Activated T-cell treated with anti-CD3 and anti-CD28 coated beads for 24 hours (primary cell): ENCODE measurements around the gene VHLL.
"Not testable (repeated sequence)": the region's sequence is repeated elsewhere in the genome, so short reads cannot be mapped to it uniquely, and the experiment has no call there.

Experiments used
- DNase-seq: peaks from one replicate; pipeline ENCODE4 v3.0.0-alpha.2; 2020; ENCODE audit warnings: low read depth

VHLL gene

DNA sequence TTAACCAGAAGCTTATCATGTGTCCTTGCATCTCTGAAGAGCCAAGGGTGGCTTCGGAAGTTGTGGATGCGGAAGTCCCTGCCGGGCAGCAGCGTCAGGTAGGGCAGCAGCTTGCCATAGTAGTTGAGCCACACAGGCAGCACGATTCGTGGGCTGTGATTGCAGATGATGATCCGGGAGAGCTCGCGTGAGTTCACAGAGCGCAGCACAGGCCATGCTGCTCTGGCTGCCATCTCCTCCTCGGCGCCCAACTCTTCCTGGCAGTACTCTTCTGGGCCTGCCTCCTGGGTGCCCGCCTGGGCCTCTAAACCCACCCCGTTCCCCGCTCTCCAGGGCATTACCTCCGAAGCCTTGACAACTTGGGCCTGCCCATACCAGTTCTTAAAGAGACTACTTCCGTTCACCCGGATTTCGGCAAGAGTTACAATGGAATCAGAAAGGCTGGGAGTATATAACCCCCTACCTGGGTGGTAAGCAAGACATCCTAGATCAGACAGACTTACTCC is at the start of gene VHLL:
TSS of gene VHLL (minus strand) at position 456 of the 506 bp plus-strand sequence. CDS start at position 338, 118 bp downstream.
- no peak for DNase-seq

DNA sequence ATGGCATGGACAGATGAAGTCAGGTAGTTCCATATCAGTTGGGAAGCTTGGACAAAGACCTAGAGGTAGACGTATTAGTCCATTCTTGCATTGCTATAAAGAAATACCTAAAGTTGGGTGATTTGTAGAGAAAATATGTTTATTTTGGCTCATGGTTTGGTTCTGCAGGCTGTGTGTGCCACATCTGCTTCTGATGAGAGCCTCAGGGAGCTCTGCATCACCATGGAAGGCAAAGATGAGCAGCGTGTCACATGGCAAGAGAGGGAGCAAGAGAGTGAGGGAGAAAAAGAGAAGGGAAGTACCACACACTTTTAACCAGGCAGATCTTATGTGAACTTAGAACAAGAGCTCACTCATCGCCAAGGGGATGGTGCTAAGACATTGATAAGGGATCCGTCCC is 48.2 kb upstream of the VHLL start:
- DNase-seq: no peak

DNA sequence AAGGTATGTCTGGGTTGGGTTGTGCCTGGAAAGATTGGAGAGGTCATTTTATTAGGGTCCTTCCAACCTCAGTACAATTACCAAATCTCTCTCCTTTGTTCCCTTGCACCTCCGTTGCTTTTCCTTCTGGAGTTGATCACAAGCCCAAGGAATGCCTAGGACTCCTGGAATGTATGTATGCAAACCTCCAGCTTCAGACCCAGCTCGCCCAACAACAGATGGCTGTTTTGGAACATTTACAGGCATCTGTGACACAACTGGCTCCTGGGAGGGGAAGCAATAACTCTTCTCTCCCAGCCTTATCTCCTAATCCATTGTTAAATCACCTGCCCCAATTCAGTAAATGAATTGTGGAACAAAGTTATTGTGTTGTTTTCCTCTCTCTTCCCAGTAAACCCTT is 47.5 kb upstream of the VHLL start:
- DNase-seq: no peak

DNA sequence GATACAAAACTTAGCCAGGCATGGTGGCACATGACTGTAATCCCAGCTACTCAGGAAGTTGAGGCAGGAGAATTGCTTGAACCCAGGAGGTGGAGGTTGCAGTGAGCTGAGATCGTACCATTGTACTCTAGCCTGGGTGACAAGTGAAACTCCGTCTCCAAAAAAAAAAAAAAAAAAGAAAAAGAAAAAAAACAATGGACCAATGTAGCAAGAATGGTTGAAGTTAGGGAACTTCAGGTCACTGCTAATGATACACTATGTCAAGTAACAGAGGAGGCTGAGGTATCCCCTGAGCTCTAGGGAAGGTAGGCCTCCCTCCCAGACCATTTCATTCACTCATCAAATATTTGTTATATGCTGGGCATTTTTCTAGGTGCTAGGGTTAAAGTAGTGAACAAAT is 46.9 kb upstream of the VHLL start:
- not testable (repeated sequence) for DNase-seq

DNA sequence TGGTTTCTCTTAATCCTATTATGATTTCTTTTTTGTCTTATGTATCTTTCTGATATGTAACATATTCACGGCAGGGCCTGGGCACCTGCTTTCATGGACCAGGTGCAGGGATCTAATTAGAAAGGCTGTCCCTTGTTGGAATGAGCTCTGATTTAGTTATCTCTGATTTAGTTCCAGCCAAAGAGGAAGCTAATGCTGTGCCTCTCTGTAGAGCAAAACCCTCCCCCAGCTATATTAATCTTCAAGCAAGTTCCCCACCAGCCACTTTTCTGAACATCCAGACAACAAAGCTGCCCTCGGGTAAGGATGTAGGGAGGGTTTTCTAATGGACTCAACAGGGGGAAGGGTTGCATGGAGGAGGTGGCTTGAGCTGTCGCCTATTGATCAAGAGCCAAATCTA is 45.3 kb upstream of the VHLL start:
- no peak for DNase-seq

DNA sequence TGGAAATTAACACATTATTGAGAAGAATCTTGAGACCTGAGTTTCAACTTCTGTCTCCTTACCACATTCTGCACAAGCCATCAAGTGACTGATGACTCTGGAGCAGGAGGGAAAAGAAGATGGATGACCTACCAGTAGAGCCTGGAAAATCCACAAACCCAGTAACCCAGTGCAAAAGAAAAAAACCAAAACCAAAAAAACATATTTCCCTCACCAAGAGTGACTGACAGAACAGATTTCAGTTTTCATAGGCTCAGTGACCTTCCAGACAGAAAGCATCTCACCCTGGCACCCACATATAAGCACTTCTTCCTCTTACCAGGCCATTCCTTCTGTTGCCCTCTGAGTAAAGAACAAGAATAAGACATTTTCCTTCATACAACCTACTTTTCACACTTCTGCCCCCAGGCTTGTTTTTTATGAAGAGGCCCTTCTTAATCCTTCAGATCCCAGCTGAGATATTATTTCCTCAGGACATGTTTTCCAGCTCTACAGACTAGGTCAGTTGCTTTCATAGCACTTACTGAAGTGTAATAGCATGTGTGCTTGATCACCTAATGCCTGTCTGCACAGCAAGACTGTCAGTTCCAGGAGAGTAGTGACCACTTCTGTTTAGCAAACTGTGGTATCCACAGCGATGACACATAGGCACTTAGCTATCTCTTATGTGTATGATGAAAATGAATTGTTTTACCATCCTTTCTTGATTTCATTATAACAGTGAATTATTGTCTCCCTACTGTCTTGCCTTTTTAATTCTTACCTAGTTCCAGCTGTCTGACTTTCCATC is 43.3 kb upstream of the VHLL start:
- no peak for DNase-seq

DNA sequence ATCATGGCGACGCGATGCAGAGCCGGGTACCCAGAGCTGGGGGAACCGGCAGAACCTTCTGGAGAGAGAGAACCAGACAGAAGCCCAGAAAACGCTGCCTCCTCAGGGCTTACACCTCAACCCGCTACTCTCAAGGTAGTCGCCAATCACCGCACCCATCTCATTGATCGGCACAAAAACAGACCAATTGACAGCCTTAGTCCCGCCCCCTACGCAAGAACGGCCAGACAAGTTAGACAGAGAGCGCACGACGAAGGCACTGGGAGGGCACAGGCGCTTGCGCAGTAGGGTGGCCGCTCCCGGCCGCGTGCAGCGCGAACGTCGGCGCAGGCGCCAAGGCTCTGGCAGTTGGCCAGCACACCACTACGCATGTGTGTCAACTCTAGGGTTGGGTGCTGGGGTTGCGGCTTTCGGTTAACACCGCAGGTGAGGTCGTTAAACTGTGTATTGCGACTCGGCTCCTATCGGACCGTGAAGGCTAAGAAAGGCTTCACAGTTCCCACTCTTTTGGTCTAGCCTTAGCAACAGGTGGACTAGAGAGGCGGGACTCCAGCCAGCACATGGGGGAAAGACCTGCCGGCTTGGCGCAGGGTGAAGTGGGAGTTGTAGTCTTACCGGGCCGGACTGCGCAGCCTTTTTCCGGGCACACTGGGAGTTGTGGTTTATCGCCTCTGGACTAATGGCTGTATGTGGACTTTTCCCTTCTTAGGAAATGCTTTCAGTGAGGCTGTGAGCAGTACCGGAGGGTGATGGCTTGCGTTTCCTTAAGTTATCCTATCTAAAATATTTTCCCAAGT is 39.3 kb upstream of the VHLL start, which contains the start of the genes CCT3 and TSACC:
TSS of gene CCT3 (minus strand) at position 113 of the 797 bp plus-strand sequence. CDS start at position 5, 108 bp downstream.
TSS of gene TSACC (plus strand) at position 347 of the 797 bp plus-strand sequence. CDS start 1,232 bp downstream, outside the sequence.
- DNase-seq: peak; percentile 99

DNA sequence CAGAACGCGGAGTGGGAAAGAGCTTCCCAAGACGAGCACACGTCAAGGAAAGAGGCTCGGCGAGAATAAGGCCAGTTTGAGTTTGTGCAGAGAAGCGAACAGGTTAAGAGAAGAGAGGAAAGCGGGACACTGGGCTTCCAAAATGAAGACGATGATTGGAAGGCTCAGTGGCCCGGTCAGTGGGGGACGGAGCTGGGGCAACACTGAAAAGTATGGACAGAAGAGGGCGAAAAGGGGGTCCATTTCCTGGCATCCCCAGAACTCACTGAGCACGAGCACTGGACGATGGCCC is 38.7 kb upstream of the VHLL start:
- no peak for DNase-seq

DNA sequence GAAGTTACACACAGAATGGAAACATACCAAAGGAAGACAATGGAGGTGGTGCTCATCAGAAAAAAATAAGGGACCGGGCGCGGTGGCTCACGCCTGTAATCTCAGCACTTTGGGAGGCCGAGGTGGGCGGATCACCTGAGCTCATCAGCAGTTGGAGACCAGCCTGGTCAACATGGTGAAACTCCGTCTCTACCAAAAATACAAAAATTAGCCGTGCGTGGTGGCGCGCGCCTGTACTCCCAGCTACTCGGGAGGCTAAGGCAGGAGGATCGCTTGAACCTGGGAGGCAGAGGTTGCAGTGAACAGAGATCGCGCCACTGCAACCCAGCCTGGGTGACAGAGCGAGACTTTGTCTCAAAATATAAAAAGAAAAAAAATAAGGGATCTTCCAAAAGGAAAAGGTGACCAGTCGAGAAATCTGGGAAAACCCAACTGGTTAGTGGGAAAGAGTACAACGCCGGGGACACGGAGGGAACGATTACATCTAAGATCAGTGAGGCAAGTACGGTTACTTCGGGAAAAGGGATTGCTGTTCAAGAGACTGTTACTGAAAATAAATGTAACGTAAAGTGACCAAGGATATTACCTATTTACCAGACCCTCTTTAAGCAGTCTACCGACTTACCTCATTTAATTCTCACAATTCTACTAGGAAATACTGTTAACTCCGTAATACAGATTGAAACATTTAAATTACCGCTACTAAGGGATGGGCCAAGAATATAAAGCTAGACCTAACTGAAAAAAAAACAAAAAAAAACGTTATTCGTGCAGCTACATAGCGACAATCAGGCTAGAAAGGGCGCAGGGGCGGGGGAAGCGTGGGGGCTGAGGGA is 38.2 kb upstream of the VHLL start:
- DNase-seq: no peak

DNA sequence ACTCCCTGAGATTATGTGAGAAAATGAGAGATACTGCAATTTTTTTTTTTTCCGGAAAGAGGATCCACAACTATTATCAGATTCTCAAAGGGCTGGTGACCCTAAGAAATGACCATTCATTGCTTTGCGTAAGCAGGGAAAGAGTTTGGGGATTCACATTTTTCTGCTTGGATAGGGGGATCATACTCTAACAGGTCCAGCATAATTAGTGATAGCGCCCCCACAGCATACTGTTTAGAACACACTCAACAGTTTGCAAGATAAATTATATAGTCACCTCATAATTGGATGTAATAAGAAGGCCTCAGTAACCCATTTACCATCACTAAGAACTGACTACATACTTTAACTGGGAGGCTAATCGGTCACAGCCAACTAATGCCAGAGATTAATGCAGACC is 37.1 kb upstream of the VHLL start:
- DNase-seq: no peak

DNA sequence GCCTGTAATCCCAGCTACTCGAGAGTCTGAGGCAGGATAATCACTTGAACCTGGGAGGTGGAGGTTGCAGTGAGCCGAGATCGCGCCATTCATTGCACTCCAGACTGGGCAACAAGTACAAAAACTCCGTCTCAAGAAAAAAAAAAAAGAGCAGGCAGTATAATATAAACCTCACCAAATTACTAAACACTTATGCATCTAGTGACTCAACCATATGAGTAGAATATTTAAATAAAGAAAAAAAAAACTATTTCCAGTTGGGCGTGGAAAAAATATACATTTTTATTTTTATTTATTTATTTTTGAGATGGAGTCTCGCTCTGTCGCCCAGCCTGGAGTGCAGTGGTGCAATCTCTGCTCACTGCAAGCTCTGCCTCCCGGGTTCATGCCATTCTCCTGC is 24.1 kb upstream of the VHLL start:
- not testable (repeated sequence) for DNase-seq

DNA sequence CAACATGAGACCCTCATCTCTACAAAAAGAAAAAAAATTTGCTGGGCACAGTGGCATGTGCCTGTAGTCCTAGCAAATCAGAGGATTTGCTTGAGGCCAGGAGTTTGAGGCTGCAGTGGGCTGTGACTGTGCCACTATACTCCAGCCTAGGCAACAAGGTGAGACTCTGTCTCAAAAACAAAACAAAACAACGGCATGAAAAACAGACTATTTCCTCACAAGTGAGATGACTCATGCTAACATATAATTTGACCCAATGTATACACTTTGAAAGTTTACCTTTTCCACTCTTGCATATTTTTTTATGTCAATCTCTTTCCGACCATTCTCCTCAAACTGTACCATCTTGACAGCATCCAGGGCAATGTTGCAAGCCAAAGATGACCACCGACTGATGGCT is 21.5 kb upstream of the VHLL start:
- no peak for DNase-seq

DNA sequence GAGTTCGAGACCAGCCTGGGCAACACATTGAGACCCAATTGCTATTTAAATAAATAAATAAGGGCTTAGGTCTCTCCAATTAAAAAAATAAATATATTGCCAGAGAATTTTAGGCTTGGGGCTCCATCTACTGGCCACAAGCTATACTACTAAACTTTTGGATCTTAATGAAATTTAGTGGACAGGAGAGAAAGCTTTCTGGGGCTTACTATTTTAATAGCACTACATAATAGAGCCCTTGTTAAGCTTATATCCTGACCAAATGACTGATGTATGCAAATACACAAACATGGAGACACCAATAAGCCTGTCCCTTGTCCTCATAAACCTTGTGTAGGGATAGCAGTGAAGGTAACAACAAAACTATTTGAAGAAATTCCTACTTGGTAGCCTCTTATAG is 20.6 kb upstream of the VHLL start:
- DNase-seq: no peak

DNA sequence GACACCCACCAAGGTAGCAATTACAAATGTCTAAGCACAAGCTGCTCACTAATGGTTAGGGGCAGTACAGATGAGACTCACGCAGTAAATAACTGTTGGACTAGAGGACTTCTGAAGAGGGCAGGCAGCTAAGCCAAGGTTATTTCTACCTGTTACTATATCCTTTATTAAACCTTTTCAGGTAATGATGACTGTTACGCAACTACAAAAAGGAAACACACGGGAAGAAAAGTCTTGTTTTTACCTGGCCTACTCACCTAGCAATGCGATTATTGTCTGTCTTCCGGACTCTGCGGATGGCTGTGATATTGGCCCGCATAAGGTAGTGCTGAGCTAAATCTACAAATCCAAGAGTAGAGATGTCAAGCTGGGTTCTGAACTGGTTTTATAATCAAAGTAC is 17.8 kb upstream of the VHLL start:
- no peak for DNase-seq

DNA sequence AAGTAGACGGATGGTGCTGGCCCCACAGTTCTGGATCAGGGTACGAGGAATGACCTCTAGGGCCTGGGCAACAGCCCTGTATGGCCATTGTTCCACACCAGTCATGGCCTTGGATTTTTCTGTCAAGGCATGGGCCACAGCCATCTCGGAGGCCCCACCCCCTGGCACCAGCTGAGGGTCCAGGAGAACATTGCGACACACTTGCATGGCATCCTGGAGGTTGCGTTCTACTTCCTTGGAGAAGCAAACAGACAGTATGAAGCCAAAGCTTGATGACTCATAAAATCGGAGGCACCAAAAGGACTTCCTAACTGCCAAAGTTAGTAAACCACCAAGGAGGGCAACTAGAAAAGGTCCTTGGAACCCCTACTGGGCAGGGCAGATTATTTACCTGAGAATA is 11.9 kb upstream of the VHLL start:
- DNase-seq: no peak

DNA sequence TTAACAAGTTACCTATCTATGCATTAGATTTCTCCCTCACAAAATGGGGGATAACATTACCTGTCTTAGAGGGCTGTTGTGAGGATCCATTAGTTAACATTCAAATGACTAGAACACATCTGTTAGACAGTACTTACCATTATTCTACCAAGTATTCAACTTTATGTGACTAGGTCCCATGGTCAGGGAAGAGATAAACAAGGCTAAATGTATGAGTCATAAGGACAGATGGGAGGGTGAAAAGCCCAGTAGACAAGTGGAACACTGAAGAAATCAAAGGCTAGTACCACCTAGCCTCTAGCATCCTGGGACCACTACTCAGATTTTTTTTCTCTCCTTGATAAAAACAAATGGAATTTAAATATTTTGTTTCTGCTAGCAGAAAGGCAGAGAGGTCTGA is 9.0 kb upstream of the VHLL start:
- no peak for DNase-seq

DNA sequence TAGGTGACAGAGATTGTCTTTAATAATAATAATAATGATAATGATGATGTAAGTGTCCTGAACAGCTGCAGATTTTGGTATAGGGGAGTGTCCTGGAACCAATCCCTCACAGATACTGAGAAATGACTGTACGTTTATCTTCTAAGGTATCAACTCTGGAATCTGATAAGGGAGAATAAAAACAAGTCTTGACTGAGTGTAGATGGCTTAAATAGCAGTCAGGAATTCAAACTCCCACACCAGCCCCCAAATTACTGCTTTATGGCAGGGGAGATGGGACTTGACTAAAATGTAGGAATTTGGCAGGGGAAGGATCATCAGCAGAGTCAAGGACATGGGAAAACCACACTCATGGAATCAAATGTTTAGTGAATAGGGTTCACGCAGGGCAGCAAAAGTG is 6.1 kb upstream of the VHLL start:
- DNase-seq: no peak

DNA sequence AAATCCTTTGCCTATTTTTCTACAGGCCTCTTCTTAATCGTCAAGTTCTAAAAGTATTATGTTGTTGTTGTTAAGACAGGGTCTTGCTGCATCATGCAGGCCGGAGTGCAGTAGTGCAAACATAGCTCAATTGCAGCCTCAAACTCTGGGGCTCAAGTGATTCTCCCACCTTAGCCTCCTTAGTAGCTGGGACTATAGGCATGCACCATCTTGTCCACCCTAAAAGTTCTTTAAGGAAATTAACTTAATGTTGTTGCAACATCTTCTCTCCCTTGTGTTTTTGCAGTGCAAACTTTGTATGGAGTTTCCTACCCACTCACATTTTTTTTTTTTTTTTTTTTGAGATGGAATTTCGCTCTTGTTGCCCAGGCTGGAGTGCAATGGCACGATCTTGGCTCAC is 4.1 kb upstream of the VHLL start:
- DNase-seq: no peak

DNA sequence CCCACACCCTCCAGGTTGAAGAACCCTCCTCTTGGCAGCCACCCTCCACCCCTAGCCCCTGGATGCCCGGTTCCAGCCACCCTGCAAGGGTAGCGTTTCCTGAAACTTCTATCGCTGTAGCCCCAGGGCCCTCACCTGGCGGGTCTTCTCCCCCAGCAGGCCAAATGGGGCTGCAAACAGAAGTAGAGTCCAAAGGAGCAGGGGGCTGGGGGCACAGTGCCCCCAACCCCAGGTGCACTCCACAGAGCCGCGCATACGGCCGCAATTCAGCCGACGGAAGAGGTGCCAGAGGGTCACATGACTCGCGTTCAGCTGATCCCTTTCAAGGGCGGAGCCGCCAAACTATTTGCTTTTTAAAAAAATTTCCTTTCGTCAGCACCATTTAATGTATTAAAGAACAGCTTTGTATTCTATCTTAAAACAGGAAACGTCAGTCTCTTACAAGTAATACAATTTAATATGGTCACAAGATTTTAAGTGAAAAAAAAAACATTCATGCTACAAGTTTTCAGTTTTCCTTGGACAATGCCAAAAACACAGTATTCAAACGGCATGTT is 3.6 kb downstream of the VHLL start, which contains the start of gene GLMP:
TSS of gene GLMP (minus strand) at position 289 of the 557 bp plus-strand sequence. CDS start at position 255, 34 bp downstream.
- peak; percentile 36 for DNase-seq

DNA sequence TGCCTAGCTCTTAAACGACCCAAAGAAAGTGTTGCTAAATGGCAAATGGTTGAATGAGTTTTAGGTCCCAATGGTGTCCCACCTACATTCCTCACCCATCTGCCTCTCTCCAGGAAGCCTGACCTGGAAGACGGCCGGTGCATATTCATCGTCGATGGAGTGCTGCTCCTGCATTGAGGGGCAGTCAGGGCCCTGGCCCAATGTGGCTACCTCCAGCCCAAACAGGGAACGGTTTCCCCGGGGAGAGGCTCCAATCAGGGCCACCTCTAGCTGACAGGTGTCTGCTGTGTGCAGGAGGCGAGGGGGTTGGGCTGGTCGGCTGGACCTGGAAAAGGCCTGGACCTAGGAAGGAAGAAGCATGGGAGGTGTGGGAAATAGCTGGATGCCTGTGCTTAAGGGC is 5.2 kb downstream of the VHLL start:
- no peak for DNase-seq

DNA sequence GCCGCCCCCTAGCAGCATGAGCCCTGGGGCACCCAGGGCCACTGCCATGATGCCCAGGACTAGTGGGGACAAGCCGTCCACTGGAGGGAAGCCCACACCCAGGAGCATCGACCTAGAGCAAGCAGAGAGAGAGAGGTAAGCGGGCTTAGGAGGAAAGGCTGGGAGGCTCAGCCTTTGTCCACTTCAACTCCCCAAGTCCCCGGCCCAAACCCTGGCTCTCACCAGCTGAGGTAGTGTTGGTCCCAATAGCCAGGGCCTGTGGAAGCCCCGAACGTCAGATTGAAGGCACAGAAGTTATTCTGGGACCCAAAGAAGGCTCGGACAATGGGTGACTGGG is 6.0 kb downstream of the VHLL start:
- no peak for DNase-seq
